Kidney (tissue), 14 donors: ENCODE measurements around the gene NUDT17. TPM values are rescaled to one million over a fixed set of nuclear protein-coding genes. Genes with fewer than 3 reads are reported as not detected.
A peak's percentile ranks its signal among the peaks of the same experiment; 100 is the strongest.

Source experiments
- DNase-seq, 5 donors: peaks; one replicate each; pipeline ENCODE4 v3.0.0-alpha.2; 2013 to 2020
- FAIRE-seq: peaks from 2 replicates; lab custom pipeline; 2012; peaks lifted over from hg19 to GRCh38; lab: Jason Lieb, UNC
- H3K27ac ChIP-seq, 2 donors: one replicate each; pipeline ENCODE4 v1.7.0; 2013; ENCODE audit warnings: low read depth in 2 of 2, low read length in 2 of 2, inconsistent platforms in 1 of 2
- H3K27me3 ChIP-seq: one replicate; pipeline ENCODE4 v1.7.1; 2013; ENCODE audit warnings: low read length, inconsistent platforms; ENCODE audit not compliant: control insufficient read depth, insufficient read depth
- H3K36me3 ChIP-seq, 3 donors: one replicate each; pipeline versions ENCODE4 v1.7.0 to v1.7.1; 2013; ENCODE audit warnings: low read length in 3 of 3, control low read depth in 1 of 3, inconsistent platforms in 1 of 3; ENCODE audit not compliant: insufficient read depth in 3 of 3, control insufficient read depth in 2 of 3
- H3K4me1 ChIP-seq, 3 donors: one replicate each; pipeline versions ENCODE4 v1.7.0 to v1.7.1; 2013; ENCODE audit warnings: low read length in 3 of 3, inconsistent platforms in 1 of 3, low read depth in 1 of 3; ENCODE audit not compliant: control insufficient read depth in 2 of 3, insufficient read depth in 2 of 3
- H3K4me3 ChIP-seq, 3 donors: one replicate each; pipeline versions ENCODE4 v1.7.0 to v1.8.1; 2013; ENCODE audit warnings: low read length in 3 of 3, control low read depth in 1 of 3, inconsistent platforms in 1 of 3
- H3K9ac ChIP-seq, 3 donors: one replicate each; pipeline versions ENCODE4 v1.7.0 to v1.7.1; 2013; ENCODE audit warnings: low read length in 3 of 3, control low read depth in 1 of 3, inconsistent platforms in 1 of 3
- H3K9me3 ChIP-seq, 3 donors: one replicate each; pipeline versions ENCODE4 v1.7.0 to v1.7.1; 2013; ENCODE audit warnings: low read length in 3 of 3, control low read depth in 1 of 3, inconsistent platforms in 1 of 3; ENCODE audit not compliant: control insufficient read depth in 2 of 3, insufficient read depth in 1 of 3
- intact Hi-C: fragments of 100-400 bp; cut with DNase I; formaldehyde crosslinking; loops from one replicate; pipeline ENCODE4 v1.11.1; 2022
- polyA plus RNA-seq: library from polyadenylated mRNA; stranded (reverse); fragments of 350-450 nt; fragmentation: Illumina TruSeq; extraction: RNeasy Lipid Tissue Mini Kit (QIAGEN cat#74804); gene quantifications from one replicate; pipeline ENCODE4 v1.2.3, GENCODE V29; 2014; ENCODE audit warnings: low read depth, low replicate concordance; ENCODE audit not compliant: insufficient read depth
- total RNA-seq: library from RNA; stranded (reverse); fragmentation: NEBNext Ultra II Directional; extraction: Animal tissue kit (Norgen Biotek cat#: 25700); gene quantifications from one replicate; pipeline ENCODE4 v1.2.1, GENCODE V29; 2021
- TF ChIP-seq, protein P1 (sequence below): IDR thresholded peaks from 3 replicates; pipeline ENCODE4 v1.5.1; 2012; ENCODE audit warnings: mild to moderate bottlenecking, moderate library complexity, borderline replicate concordance; ENCODE audit not compliant: insufficient read depth; ENCODE audit errors: extremely low read depth
- donor health status: control.
- donor health status: control.
- donor health status: control.
- donor health status: control.
- donor health status: control.
- donor health status: DM: yes; HTN: yes; CAD: no.
- donor health status: Normal renal cell carcinoma (clear cell type).

The NUDT17 gene
- total and polyA plus RNA-seq, 2 donors from 2014 or later, result 3.8 to 5.5 TPM

DNA sequence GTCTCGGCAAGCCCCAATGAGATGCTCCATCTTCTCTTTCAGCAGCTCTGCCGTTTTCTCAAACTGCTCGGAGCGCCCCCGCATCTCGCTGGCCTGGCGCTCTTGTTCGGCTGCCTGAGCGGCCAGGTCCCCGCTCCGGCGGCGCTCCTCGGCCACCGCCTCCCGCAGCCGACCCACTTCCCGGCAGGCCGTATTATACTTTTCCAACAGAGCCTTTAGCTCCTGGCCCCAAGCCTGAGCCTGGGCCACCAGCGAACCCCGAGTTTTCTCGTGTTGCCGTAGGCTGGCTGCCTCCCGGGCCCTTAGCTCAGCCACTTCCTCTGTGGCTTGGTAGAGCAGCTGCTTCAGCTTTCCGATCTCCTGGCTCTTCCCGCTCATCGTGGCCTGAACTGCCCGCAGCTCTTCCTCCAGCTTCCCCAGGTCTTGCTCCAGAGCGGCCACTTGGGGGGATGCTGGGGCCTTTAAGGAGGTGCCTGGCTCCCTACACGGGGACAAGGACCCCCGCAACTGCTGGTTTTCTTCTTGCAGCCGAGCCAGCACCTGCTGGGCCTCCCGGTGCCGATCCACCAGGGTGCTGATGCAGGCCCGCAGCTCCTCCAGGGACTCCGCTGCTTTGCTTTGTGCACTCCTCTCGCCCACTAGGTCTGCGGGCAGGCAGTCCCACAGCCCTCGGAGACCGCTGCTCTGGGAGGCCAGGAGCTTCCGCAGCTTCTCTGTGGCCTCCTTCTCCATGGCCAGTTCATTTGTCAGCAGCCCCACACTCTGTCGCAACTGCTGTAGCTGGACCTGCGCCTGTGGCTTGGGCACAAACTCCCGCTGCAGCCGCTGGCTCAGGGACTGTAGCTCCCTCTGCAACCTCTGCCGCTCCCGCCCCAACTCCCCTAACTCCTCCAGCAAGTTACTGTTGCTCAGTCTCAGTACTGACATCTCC lies 26.8 kb downstream of the NUDT17 start:
- FAIRE-seq (no peak), DNase-seq (peak; percentile 65 to 80 (median 73))
- intact Hi-C loops, result no loop called here
- Histone ChIP-seq H3K27me3 (no peaks in the 10 kb centered on the region), H3K36me3 (no peaks in the 10 kb centered on the region), H3K4me3 (peak overlapping the region; percentile 24 to 62 (median 58)), H3K4me1 (peaks cover 0 to 3% (median 0%) of the 10 kb centered on the region in 3 donors), H3K27ac (peak overlapping the region in 1 of 2 donors; percentile 9), H3K9ac (peak overlapping the region; percentile 9 to 44 (median 38)), H3K9me3 (no peaks in the 10 kb centered on the region)
- TF ChIP-seq, protein P1, sequence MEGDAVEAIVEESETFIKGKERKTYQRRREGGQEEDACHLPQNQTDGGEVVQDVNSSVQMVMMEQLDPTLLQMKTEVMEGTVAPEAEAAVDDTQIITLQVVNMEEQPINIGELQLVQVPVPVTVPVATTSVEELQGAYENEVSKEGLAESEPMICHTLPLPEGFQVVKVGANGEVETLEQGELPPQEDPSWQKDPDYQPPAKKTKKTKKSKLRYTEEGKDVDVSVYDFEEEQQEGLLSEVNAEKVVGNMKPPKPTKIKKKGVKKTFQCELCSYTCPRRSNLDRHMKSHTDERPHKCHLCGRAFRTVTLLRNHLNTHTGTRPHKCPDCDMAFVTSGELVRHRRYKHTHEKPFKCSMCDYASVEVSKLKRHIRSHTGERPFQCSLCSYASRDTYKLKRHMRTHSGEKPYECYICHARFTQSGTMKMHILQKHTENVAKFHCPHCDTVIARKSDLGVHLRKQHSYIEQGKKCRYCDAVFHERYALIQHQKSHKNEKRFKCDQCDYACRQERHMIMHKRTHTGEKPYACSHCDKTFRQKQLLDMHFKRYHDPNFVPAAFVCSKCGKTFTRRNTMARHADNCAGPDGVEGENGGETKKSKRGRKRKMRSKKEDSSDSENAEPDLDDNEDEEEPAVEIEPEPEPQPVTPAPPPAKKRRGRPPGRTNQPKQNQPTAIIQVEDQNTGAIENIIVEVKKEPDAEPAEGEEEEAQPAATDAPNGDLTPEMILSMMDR, result no peak

DNA sequence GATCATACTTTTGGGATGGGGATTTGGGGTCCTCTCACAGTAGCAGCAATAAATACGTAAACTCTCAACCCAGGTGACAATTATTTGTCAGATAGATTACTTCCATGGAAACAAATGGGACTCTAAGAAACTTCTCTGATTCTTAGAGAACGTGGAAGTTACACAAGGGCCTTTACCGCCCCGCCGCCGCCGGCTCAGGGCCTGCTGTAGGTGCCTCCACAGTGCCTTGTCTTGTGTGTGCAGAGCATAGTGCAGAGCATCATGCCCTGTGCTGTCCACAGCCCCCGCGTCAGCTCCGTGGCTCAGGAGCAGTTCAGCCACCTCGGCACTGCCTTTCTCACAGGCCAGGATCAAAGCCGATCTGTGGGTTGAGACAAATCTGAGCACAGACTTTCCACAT lies 29.2 kb downstream of the NUDT17 start:
- no peak overlapping the region for H3K9ac ChIP-seq
- FAIRE-seq, result no peak
- intact Hi-C loops, result no loop called here
- no peak overlapping the region for H3K27ac ChIP-seq
- TF ChIP-seq, protein P1, result no peak
- H3K4me1 ChIP-seq, result peaks cover 0 to 5% (median 0%) of the 10 kb centered on the region in 3 donors
- H3K27me3 ChIP-seq, result no peaks in the 10 kb centered on the region
- H3K4me3 ChIP-seq, result no peak overlapping the region
- DNase-seq, result no peak
- H3K9me3 ChIP-seq, result no peaks in the 10 kb centered on the region
- no peaks in the 10 kb centered on the region for H3K36me3 ChIP-seq

DNA sequence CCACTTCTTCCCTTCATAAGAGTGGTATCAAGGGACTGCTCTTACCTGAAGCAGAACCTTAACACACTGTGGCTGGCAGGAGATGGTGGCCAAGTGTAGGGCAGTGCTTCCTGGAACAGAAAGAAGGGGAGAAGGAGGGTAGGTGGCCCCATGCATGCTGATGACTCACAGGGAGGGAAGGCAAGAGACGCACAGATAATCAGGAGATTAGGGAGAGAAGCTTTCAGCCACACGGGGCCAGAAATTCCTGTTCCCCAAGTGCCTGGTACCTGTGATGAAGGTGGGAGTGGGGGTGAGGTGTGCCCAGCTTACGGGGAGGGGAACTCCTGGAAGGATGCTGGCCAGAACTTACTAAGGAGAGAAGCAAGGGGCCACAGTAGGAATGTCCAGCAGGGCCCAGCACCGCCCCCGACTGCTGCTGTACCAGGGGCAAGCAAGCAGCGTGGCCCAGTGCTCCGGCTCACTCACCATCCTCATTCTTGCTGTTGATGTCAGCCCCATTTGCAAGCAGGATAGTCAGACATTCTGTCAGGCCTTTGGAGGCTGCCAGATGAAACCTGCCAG lies 32.6 kb downstream of the NUDT17 start:
- TF ChIP-seq, protein P1, result no peak
- H3K9ac ChIP-seq, result no peak overlapping the region
- H3K36me3 ChIP-seq, result no peaks in the 10 kb centered on the region
- intact Hi-C loops, result no loop called here
- no peak overlapping the region for H3K4me3 ChIP-seq
- DNase-seq (no peak), FAIRE-seq (no peak)
- H3K27ac ChIP-seq, result no peak overlapping the region
- H3K27me3 ChIP-seq, result no peaks in the 10 kb centered on the region
- peaks cover 0 to 2% (median 0%) of the 10 kb centered on the region in 3 donors for H3K4me1 ChIP-seq
- H3K9me3 ChIP-seq, result no peaks in the 10 kb centered on the region
